ENCODE results near the gene S1PR1.
"Not testable (repeated sequence)": the region's sequence is repeated elsewhere in the genome, so short reads cannot be mapped to it uniquely, and the experiment has no call there.

Gene S1PR1

DNA sequence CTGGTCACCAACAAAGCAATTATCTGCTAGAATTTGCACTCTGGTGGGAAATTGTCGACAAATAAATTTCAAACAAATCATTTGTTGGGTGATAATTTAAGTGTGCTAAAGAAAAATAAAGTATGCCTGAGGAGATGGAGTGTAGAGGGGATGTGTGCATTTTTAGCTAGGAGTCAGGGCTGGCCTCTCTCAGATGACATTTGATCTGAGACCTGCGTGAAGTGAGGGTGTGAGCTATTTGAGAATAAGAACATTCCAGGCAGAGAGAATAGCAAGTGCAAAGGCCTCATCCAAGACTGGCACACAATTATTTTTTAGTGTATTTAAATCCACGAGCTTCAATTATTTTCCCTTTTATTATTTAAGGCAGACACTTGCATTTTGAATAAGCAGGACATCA lies 19.7 kb upstream of the S1PR1 start:
- TF ChIP-seq, protein P1, sequence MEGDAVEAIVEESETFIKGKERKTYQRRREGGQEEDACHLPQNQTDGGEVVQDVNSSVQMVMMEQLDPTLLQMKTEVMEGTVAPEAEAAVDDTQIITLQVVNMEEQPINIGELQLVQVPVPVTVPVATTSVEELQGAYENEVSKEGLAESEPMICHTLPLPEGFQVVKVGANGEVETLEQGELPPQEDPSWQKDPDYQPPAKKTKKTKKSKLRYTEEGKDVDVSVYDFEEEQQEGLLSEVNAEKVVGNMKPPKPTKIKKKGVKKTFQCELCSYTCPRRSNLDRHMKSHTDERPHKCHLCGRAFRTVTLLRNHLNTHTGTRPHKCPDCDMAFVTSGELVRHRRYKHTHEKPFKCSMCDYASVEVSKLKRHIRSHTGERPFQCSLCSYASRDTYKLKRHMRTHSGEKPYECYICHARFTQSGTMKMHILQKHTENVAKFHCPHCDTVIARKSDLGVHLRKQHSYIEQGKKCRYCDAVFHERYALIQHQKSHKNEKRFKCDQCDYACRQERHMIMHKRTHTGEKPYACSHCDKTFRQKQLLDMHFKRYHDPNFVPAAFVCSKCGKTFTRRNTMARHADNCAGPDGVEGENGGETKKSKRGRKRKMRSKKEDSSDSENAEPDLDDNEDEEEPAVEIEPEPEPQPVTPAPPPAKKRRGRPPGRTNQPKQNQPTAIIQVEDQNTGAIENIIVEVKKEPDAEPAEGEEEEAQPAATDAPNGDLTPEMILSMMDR (IDR thresholded peaks at IDR 0.05) = no peak
- no peaks in the 10 kb centered on the region for H3K36me3 Mint-ChIP-seq (ENCODE audit: low read depth)
- H3K9me3 Mint-ChIP-seq = no peaks in the 10 kb centered on the region
- DNase-seq = no peak
- H3K27ac Mint-ChIP-seq = no peak overlapping the region
- H3K4me3 Mint-ChIP-seq = no peak overlapping the region
- peaks cover 4% of the 10 kb centered on the region for H3K27me3 Mint-ChIP-seq (ENCODE audit: low read depth, poor library complexity)
- peaks cover 6% of the 10 kb centered on the region for H3K4me1 Mint-ChIP-seq

DNA sequence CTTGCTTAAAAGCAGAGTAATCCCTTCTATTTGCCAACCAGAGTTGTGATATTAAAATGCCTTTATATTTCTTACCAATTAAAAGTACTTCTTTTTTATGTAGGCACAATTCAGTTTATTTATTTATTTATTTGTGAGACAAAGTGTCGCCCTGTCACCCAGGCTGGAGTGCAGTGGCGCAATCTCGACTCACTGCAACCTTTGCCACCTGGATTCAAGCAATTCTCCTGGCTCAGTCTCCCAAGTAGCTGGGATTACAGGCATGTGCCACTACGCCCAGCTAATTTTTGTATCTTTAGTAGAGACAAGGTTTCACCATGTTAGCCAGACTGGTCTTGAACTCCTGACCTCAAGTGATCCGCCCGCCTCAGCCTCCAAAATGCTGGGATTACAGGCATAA lies 17.9 kb upstream of the S1PR1 start:
- H3K4me1 Mint-ChIP-seq; H3K4me3 Mint-ChIP-seq; DNase-seq; H3K27me3 Mint-ChIP-seq (ENCODE audit: low read depth, poor library complexity); H3K27ac Mint-ChIP-seq; H3K9me3 Mint-ChIP-seq; H3K36me3 Mint-ChIP-seq (ENCODE audit: low read depth): not testable (repeated sequence)

DNA sequence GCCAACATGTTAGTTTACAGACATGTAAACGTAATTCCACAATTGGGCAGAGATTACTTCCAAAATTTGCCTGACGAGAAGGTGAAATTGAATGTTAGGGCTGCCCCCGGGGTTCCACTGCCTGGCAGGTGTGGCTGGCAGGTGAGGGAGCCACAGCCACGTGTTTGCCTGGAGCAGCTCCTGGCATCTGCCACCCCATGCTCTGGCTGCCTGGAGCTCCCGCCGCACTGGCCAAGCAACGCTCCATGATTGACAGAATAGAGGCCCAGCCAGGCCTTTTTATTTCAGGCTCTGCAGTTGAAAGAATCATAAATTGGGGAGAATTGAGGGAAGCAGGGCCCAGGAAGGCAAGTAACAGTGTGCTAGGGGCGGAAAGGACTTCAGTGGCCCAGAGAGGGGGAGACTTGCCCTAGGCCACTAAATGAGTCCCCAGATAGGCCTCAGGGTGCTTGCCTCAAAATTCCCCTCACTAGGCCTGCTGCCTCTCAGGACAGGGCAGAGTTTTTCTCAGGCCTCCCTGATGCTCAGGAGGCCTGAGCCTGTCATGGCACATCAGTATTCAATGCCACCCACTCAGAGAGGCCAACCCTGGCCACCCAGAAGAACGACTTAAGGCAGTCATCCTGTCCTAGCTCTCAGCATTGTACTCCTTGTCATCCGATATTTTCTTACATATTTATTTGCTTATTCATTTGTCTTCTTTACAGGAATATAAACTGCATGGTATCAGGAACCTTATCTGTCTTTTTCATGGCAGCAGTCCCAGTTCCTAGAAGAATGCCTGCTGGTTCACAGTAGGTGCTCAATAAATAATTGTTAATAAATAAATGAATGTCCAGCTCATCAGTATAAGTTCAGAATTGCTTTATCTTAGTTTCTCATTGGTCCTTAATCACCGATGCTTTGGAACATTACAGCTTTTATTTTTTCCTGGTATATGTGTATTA lies 16.6 kb upstream of the S1PR1 start:
- Mint-ChIP-seq H3K36me3 (ENCODE audit: low read depth) (no peaks in the 10 kb centered on the region), H3K27ac (no peak overlapping the region), H3K27me3 (ENCODE audit: low read depth, poor library complexity) (peaks cover 4% of the 10 kb centered on the region), H3K4me3 (no peak overlapping the region), H3K4me1 (peaks cover 6% of the 10 kb centered on the region), H3K9me3 (no peaks in the 10 kb centered on the region)
- TF ChIP-seq, protein P1 (IDR thresholded peaks at IDR 0.05) = no peak
- DNase-seq = no peak

DNA sequence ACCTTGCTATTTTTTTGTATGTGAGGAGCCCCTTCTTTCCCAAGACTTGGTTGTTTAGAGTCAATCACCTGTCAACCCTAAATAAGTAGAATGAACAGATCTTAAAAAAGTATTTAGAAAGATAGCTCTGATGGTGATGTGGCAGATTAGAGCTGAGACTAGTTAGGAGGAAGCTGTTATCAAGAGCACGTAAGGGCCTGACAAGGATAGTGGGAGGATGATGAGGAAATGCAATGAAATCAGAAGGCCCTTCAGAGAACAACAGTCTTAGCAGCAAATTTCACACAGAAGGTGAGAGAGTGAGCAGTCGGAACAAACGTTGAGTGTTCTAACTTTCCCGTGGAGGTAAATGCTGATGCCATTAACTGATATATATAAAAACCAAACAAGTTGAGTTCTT lies 15.9 kb upstream of the S1PR1 start:
- TF ChIP-seq, protein P1 (IDR thresholded peaks at IDR 0.05) = no peak
- Mint-ChIP-seq H3K27ac (no peak overlapping the region), H3K4me1 (peaks cover 6% of the 10 kb centered on the region), H3K4me3 (no peak overlapping the region), H3K27me3 (ENCODE audit: low read depth, poor library complexity) (peaks cover 4% of the 10 kb centered on the region), H3K9me3 (no peaks in the 10 kb centered on the region), H3K36me3 (ENCODE audit: low read depth) (no peaks in the 10 kb centered on the region)
- no peak for DNase-seq

DNA sequence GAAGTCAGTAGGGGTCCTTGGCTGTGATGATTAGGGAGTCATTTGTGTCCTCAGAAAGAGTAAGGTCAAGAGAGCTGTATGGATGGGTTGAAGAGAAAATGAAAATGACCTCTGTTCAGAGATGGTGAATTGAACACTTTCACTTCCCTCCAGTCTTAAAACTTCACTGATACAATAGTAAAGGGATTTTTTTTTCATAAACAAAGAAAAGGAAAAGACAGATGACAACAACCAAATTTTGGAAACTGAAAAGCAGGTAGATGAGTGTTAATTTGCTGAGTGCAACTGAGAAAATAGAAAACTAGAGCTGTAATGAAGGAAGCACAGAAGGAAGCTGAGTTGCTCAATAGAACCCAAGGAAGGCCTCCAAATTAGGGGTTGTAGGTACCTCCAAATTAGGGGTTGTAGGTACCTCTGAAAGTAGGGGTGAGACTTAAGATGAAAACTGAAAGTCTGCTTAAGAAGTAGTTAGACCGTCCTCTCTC lies 14.8 kb upstream of the S1PR1 start:
- TF ChIP-seq, protein P1 (IDR thresholded peaks at IDR 0.05) = no peak
- Mint-ChIP-seq H3K4me3 (no peak overlapping the region), H3K27ac (no peak overlapping the region), H3K27me3 (ENCODE audit: low read depth, poor library complexity) (peaks cover 4% of the 10 kb centered on the region), H3K4me1 (peaks cover 5% of the 10 kb centered on the region), H3K9me3 (no peaks in the 10 kb centered on the region), H3K36me3 (ENCODE audit: low read depth) (no peaks in the 10 kb centered on the region)
- no peak for DNase-seq

DNA sequence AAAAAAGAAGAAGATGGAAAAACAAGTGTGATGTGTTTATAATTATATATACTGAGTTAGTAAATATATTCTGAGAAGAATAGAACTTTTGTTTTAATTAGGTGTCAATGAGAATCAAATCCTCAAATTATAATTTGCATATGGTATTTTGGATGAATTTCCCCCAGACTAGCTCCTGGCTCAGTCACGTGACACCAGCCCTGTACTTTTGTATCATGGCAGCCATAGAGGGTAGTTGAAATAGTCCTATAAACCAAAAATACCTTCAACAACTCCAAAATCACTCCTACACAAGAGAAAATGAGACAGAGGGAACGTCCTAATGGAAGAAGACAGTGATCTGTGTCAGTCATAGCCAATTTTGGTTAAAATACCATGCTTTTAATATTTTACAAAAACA lies 9.0 kb upstream of the S1PR1 start:
- Mint-ChIP-seq H3K36me3 (ENCODE audit: low read depth) (no peaks in the 10 kb centered on the region), H3K9me3 (peaks cover 7% of the 10 kb centered on the region), H3K4me3 (no peak overlapping the region), H3K27me3 (ENCODE audit: low read depth, poor library complexity) (no peaks in the 10 kb centered on the region), H3K4me1 (no peaks in the 10 kb centered on the region), H3K27ac (no peak overlapping the region)
- TF ChIP-seq, protein P1 (IDR thresholded peaks at IDR 0.05) = no peak
- DNase-seq = no peak
